ENCODE results near the gene DNAH8. TPM values are rescaled to one million over a fixed set of nuclear protein-coding genes. Genes with fewer than 3 reads are reported as not detected.

The DNAH8 gene
- polyA plus RNA-seq, 1 of the 3 experiments (the other 2 are of a cell fraction) = not detected

GRCh38 chr6:38676974-38677544, 38.1 kb upstream of the DNAH8 start:
- Histone ChIP-seq H3K4me1 (ENCODE audit: control insufficient read depth in 1 of 2, insufficient read depth in 2 of 2, low read depth in 1 of 2, low read length in 1 of 2) (no peaks in the 10 kb centered on the region), H3K36me3 (replicated peaks in 1 of 2; ENCODE audit: control insufficient read depth in 1 of 2, insufficient read depth in 2 of 2, low read length in 1 of 2) (peaks cover 39 to 50% of the 10 kb centered on the region in 2 experiments), H4K20me1 (ENCODE audit: insufficient read depth) (no peaks in the 10 kb centered on the region), H3F3A (replicated peaks; ENCODE audit: insufficient read depth) (peaks cover 13% of the 10 kb centered on the region), H3K4me2 (no peak overlapping the region), H2AFZ (ENCODE audit: low read depth) (no peak overlapping the region), H3K79me2 (ENCODE audit: insufficient read depth) (no peaks in the 10 kb centered on the region), H3K27ac (ENCODE audit: low read depth in 2 of 2, low read length in 1 of 2) (no peak overlapping the region), H3K4me3 (ENCODE audit: low read depth in 2 of 2, low read length in 1 of 2) (no peak overlapping the region), H3K27me3 (ENCODE audit: insufficient read depth) (no peaks in the 10 kb centered on the region), H3K9ac (no peak overlapping the region), H3K9me2 (no peaks in the 10 kb centered on the region), H3K9me3 (no peaks in the 10 kb centered on the region)
- TF ChIP-seq EP300 (IDR thresholded peaks at IDR 0.05; ENCODE audit: borderline replicate concordance in 1 of 2, low read depth in 1 of 2, low read length in 1 of 2) (no peak), TAF1 (IDR thresholded peaks at IDR 0.05; ENCODE audit: borderline replicate concordance, low read depth, low read length) (no peak), GATA2 (CRISPR knock-in tag; IDR thresholded peaks at IDR 0.05) (no peak), FOSL2 (IDR thresholded peaks at IDR 0.05; ENCODE audit: borderline replicate concordance, low read depth) (no peak), SMC3 (IDR thresholded peaks at IDR 0.05; ENCODE audit: low read depth, low read length) (no peak), TEAD4 (IDR thresholded peaks at IDR 0.05; ENCODE audit: borderline replicate concordance, insufficient read depth) (no peak)
- CTCF ChIA-PET = interaction anchor here (1.0 to 1.5 kb wide), 3 partner anchors 16 to 256 kb away, joined by 3 to 4 read pairs (median 3); no protein-coding TSS in a partner anchor
- 67% methylated on average over 1 of the region's 1 CpG for WGBS (ENCODE audit: low lambda C conversion rate)
- POLR2A ChIA-PET = no interaction called here
- no peak for DNase-seq

- H3K27ac ChIP-seq (ENCODE audit: low read depth in 2 of 2, low read length in 1 of 2) = no peak overlapping the region
- H3K9me3 ChIP-seq = no peaks in the 10 kb centered on the region
- ChIA-PET CTCF (no interaction called here), POLR2A (no interaction called here)
- no peaks in the 10 kb centered on the region for H3K79me2 ChIP-seq (ENCODE audit: insufficient read depth)
- TF ChIP-seq CTCF (IDR thresholded peaks at IDR 0.05) (no peak), CHD2 (IDR thresholded peaks at IDR 0.05; ENCODE audit: low read length, partially characterized antibody) (no peak), RAD21 (IDR thresholded peaks at IDR 0.05; ENCODE audit: low read length) (no peak), FOSL2 (IDR thresholded peaks at IDR 0.05; ENCODE audit: borderline replicate concordance, low read depth) (no peak)
- TF ChIP-seq, protein P1, sequence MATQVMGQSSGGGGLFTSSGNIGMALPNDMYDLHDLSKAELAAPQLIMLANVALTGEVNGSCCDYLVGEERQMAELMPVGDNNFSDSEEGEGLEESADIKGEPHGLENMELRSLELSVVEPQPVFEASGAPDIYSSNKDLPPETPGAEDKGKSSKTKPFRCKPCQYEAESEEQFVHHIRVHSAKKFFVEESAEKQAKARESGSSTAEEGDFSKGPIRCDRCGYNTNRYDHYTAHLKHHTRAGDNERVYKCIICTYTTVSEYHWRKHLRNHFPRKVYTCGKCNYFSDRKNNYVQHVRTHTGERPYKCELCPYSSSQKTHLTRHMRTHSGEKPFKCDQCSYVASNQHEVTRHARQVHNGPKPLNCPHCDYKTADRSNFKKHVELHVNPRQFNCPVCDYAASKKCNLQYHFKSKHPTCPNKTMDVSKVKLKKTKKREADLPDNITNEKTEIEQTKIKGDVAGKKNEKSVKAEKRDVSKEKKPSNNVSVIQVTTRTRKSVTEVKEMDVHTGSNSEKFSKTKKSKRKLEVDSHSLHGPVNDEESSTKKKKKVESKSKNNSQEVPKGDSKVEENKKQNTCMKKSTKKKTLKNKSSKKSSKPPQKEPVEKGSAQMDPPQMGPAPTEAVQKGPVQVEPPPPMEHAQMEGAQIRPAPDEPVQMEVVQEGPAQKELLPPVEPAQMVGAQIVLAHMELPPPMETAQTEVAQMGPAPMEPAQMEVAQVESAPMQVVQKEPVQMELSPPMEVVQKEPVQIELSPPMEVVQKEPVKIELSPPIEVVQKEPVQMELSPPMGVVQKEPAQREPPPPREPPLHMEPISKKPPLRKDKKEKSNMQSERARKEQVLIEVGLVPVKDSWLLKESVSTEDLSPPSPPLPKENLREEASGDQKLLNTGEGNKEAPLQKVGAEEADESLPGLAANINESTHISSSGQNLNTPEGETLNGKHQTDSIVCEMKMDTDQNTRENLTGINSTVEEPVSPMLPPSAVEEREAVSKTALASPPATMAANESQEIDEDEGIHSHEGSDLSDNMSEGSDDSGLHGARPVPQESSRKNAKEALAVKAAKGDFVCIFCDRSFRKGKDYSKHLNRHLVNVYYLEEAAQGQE (IDR thresholded peaks at IDR 0.05; ENCODE audit: low read depth, low read length) = no peak
- no peak overlapping the region for H3K4me2 ChIP-seq
- H3K4me3 ChIP-seq (ENCODE audit: low read depth in 2 of 2, low read length in 1 of 2) = no peak overlapping the region
- H3K36me3 ChIP-seq (replicated peaks in 1 of 2; ENCODE audit: control insufficient read depth in 1 of 2, insufficient read depth in 2 of 2, low read length in 1 of 2) = peaks cover 51 to 60% of the 10 kb centered on the region in 2 experiments
- no peak for DNase-seq
- H3K27me3 ChIP-seq (ENCODE audit: insufficient read depth) = no peaks in the 10 kb centered on the region
- no peak overlapping the region for H3K9ac ChIP-seq
- WGBS (ENCODE audit: low lambda C conversion rate) = 94% methylated on average over 7 of the region's 7 CpGs
- no peaks in the 10 kb centered on the region for H3K9me2 ChIP-seq
- peaks cover 2% of the 10 kb centered on the region for H3F3A ChIP-seq (replicated peaks; ENCODE audit: insufficient read depth)
- H2AFZ ChIP-seq (ENCODE audit: low read depth) = no peak overlapping the region
- no peaks in the 10 kb centered on the region for H4K20me1 ChIP-seq (ENCODE audit: insufficient read depth)
- H3K4me1 ChIP-seq (ENCODE audit: control insufficient read depth in 1 of 2, insufficient read depth in 2 of 2, low read depth in 1 of 2, low read length in 1 of 2) = no peaks in the 10 kb centered on the region
Measured at GRCh38 chr6:38678178-38678760, 36.8 kb upstream of the DNAH8 start.
